ENCODE measurements around the gene USP34. TPM values are rescaled to one million over a fixed set of nuclear protein-coding genes. Genes with fewer than 3 reads are reported as not detected.

Gene USP34
- total RNA-seq, 1 experiment from 2014 or later = 76.3 TPM

GRCh38 chr2:61451178-61451577 is 19.7 kb downstream of the USP34 start (continued):
- no peak for TF ChIP-seq FOSL1 (IDR thresholded peaks at IDR 0.05; ENCODE audit: low read depth)

GRCh38 chr2:61450144-61450543 is 20.7 kb downstream of the USP34 start:
- Histone ChIP-seq H3K9me2 (ENCODE audit: insufficient read depth) (no peaks in the 10 kb centered on the region), H3K79me2 (ENCODE audit: insufficient read depth, low read length) (peaks cover 99% of the 10 kb centered on the region), H3K4me1 (ENCODE audit: control insufficient read depth in 1 of 2, insufficient read depth in 2 of 2, low read length in 2 of 2) (peaks cover 0 to 14% of the 10 kb centered on the region in 2 experiments; a peak in 2 of 4 replicates), H4K20me1 (ENCODE audit: insufficient read depth) (0 out of 2 replicates have a peak, but pooled peaks cover 4% of the 10 kb centered on the region), H3K27ac (ENCODE audit: low read depth, low read length) (no peak overlapping the region), H3K9me3 (ENCODE audit: control insufficient read depth in 1 of 2, insufficient read depth in 1 of 2, low read depth in 1 of 2, low read length in 2 of 2) (no peaks in the 10 kb centered on the region), H3K4me3 (replicated peaks in 1 of 2; ENCODE audit: low read depth in 1 of 2, low read length in 2 of 2) (no peak overlapping the region), H3K36me3 (ENCODE audit: control insufficient read depth in 1 of 2, insufficient read depth in 2 of 2, low read length in 2 of 2) (peaks cover 0 to 7% of the 10 kb centered on the region in 2 experiments; a peak in 1 of 4 replicates), H3K27me3 (ENCODE audit: insufficient read depth, low read length) (no peaks in the 10 kb centered on the region), H2AFZ (ENCODE audit: low read depth, low read length, poor library complexity, severe bottlenecking) (no peak overlapping the region), H3K4me2 (ENCODE audit: low read length) (no peak overlapping the region), H3K9ac (ENCODE audit: low read length) (no peak overlapping the region)
- ChIA-PET CTCF (no interaction called here), RAD21 (ENCODE audit: low non-redundant PET in 1 of 2, low total read pairs in 2 of 2, uncharacterized antibody in 2 of 2, unreplicated experiment in 2 of 2) (no interaction called here), POLR2A (no interaction called here)
- DNase-seq (ENCODE audit: low read depth, low spot score) = no peak
- no peak for TF ChIP-seq SIN3A (IDR thresholded peaks at IDR 0.05; ENCODE audit: low read depth)
- TF ChIP-seq ELF1 (IDR thresholded peaks at IDR 0.05; ENCODE audit: borderline replicate concordance, low read depth) = no peak
- no peak for TF ChIP-seq FOSL1 (IDR thresholded peaks at IDR 0.05; ENCODE audit: low read depth)
- no peak for TF ChIP-seq ZFX (IDR thresholded peaks at IDR 0.05)
- TF ChIP-seq RAD21 (IDR thresholded peaks at IDR 0.05; ENCODE audit: low read depth) = no peak
- BruUV-seq (replicated peaks) = no TSS peak
- intact Hi-C loops (cut with micrococcal nuclease) = no loop called here
- no peak for ATAC-seq

- DNase-seq (ENCODE audit: low read depth, low spot score) = no peak
- Histone ChIP-seq H3K9me2 (ENCODE audit: insufficient read depth) (no peaks in the 10 kb centered on the region), H4K20me1 (ENCODE audit: insufficient read depth) (peaks cover 10% of the 10 kb centered on the region; the same call in 1 of the 2 replicates), H3K79me2 (ENCODE audit: insufficient read depth, low read length) (peaks cover 99% of the 10 kb centered on the region), H3K9me3 (ENCODE audit: control insufficient read depth in 1 of 2, insufficient read depth in 1 of 2, low read depth in 1 of 2, low read length in 2 of 2) (no peaks in the 10 kb centered on the region), H2AFZ (ENCODE audit: low read depth, low read length, poor library complexity, severe bottlenecking) (no peak overlapping the region), H3K4me3 (replicated peaks in 1 of 2; ENCODE audit: low read depth in 1 of 2, low read length in 2 of 2) (no peak overlapping the region), H3K27me3 (ENCODE audit: insufficient read depth, low read length) (no peaks in the 10 kb centered on the region), H3K4me2 (ENCODE audit: low read length) (no peak overlapping the region), H3K27ac (ENCODE audit: low read depth, low read length) (no peak overlapping the region), H3K4me1 (ENCODE audit: control insufficient read depth in 1 of 2, insufficient read depth in 2 of 2, low read length in 2 of 2) (peaks cover 0 to 5% of the 10 kb centered on the region in 2 experiments; a peak in 1 of 4 replicates), H3K36me3 (ENCODE audit: control insufficient read depth in 1 of 2, insufficient read depth in 2 of 2, low read length in 2 of 2) (peaks cover 0 to 7% of the 10 kb centered on the region in 2 experiments; a peak in 1 of 4 replicates), H3K9ac (ENCODE audit: low read length) (no peak overlapping the region)
- CTCF ChIA-PET = no interaction called here
- RAD21 ChIA-PET (ENCODE audit: low non-redundant PET in 1 of 2, low total read pairs in 2 of 2, uncharacterized antibody in 2 of 2, unreplicated experiment in 2 of 2) = no interaction called here
- intact Hi-C loops (cut with micrococcal nuclease) = no loop called here
- no peak for ATAC-seq
- no TSS peak for BruUV-seq (replicated peaks)
- POLR2A ChIA-PET = no interaction called here
- TF ChIP-seq ZNF274 (IDR thresholded peaks at IDR 0.05; ENCODE audit: low read depth, low read length) = no peak
- TF ChIP-seq REST (IDR thresholded peaks at IDR 0.05; ENCODE audit: low read depth) = no peak
- no peak for TF ChIP-seq EZH2phosphoT487 (IDR thresholded peaks at IDR 0.05; ENCODE audit: borderline replicate concordance)
- no peak for TF ChIP-seq SRF (IDR thresholded peaks at IDR 0.05; ENCODE audit: low read depth)
- TF ChIP-seq FOSL1 (IDR thresholded peaks at IDR 0.05; ENCODE audit: low read depth) = no peak
- TF ChIP-seq SP1 (IDR thresholded peaks at IDR 0.05; ENCODE audit: low read depth) = no peak
- TF ChIP-seq ELF1 (IDR thresholded peaks at IDR 0.05; ENCODE audit: borderline replicate concordance, low read depth) = no peak
- TF ChIP-seq POLR2A (IDR thresholded peaks at IDR 0.05; ENCODE audit: borderline replicate concordance, extremely low read depth, insufficient read depth, insufficient read length) = no peak
- no peak for TF ChIP-seq ZBTB33 (IDR thresholded peaks at IDR 0.05; ENCODE audit: extremely low read depth, insufficient replicate concordance, low read length)
- TF ChIP-seq CEBPB (IDR thresholded peaks at IDR 0.05; ENCODE audit: low read depth) = no peak
- TF ChIP-seq EGR1 (IDR thresholded peaks at IDR 0.05; ENCODE audit: low read depth) = no peak
- no peak for TF ChIP-seq POLR2AphosphoS5 (IDR thresholded peaks at IDR 0.05; ENCODE audit: low read depth, low read length)
These were observed 22.7 kb downstream of the USP34 start for GRCh38 chr2:61448229-61448628.

Measured in HCT116 (cell line).